ENCODE measurements around the gene MGAT4C. TPM values are rescaled to one million over a fixed set of nuclear protein-coding genes. Genes with fewer than 3 reads are reported as not detected.

The MGAT4C gene
- total RNA-seq, 1 experiment from 2014 or later = not detected

- ChIA-PET POLR2A (ENCODE audit: unreplicated experiment) (no interaction called here), CTCF (no interaction called here)
- no peak overlapping the region for H3K9ac ChIP-seq (ENCODE audit: low read length)
- TF ChIP-seq, protein P1, sequence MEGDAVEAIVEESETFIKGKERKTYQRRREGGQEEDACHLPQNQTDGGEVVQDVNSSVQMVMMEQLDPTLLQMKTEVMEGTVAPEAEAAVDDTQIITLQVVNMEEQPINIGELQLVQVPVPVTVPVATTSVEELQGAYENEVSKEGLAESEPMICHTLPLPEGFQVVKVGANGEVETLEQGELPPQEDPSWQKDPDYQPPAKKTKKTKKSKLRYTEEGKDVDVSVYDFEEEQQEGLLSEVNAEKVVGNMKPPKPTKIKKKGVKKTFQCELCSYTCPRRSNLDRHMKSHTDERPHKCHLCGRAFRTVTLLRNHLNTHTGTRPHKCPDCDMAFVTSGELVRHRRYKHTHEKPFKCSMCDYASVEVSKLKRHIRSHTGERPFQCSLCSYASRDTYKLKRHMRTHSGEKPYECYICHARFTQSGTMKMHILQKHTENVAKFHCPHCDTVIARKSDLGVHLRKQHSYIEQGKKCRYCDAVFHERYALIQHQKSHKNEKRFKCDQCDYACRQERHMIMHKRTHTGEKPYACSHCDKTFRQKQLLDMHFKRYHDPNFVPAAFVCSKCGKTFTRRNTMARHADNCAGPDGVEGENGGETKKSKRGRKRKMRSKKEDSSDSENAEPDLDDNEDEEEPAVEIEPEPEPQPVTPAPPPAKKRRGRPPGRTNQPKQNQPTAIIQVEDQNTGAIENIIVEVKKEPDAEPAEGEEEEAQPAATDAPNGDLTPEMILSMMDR (conservative IDR thresholded peaks at IDR 0.05; ENCODE audit: low read depth, low read length) = no peak
- TF ChIP-seq EZH2phosphoT487 (IDR thresholded peaks at IDR 0.05; ENCODE audit: borderline replicate concordance, low read length) (no peak), EZH2 (IDR thresholded peaks at IDR 0.05; ENCODE audit: low read length, unreplicated experiment) (no peak)
- H2AFZ ChIP-seq (ENCODE audit: low read length) = no peak overlapping the region
- no peaks in the 10 kb centered on the region for H3K36me3 ChIP-seq (ENCODE audit: low read depth, low read length)
- H3K9me3 ChIP-seq (ENCODE audit: low read length) = no peaks in the 10 kb centered on the region
- no peaks in the 10 kb centered on the region for H3K79me2 ChIP-seq (ENCODE audit: low read length)
- H3K4me2 ChIP-seq (ENCODE audit: low read length) = no peak overlapping the region
- H3F3A ChIP-seq (ENCODE audit: low read length, unreplicated experiment) = no peaks in the 10 kb centered on the region
- intact Hi-C loops (cut with micrococcal nuclease) = no loop called here
- no peaks in the 10 kb centered on the region for H4K20me1 ChIP-seq (ENCODE audit: low read length)
- H3K27me3 ChIP-seq (ENCODE audit: low read length) = no peaks in the 10 kb centered on the region
- BruUV-seq (replicated peaks) = no TSS peak
- no peaks in the 10 kb centered on the region for H3K9me2 ChIP-seq (replicated peaks; ENCODE audit: low read length)
- no peak overlapping the region for H3K27ac ChIP-seq (ENCODE audit: low read length)
- ATAC-seq = no peak
- DNase-seq = no peak
- no peak overlapping the region for H3K4me3 ChIP-seq (ENCODE audit: low read length)
- H3K4me1 ChIP-seq (ENCODE audit: insufficient read depth, low read length) = no peaks in the 10 kb centered on the region
Measured at GRCh38 chr12:86057092-86057845, 198.9 kb downstream of the MGAT4C start.

DNA sequence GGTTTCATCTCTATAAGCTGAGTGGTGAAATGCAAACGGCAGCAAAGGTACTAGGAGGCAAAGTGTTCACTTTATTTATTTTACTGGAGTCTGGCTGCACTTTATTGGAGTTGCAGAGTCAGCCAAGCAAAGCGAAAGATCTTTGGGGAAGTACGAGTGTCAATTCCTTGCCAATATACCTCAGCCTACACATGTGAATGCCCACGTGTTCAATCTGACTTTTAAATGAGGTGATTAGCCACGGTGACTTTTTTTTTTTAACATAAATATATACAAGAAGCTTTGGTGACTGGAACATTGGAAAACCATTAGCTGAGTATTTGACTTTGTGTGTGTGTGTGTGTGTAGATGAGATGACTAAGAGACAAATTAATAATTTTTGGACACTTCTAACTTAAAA is 203.3 kb downstream of the MGAT4C start:
- H3K27ac ChIP-seq (ENCODE audit: low read length) = no peak overlapping the region
- DNase-seq = no peak
- CTCF ChIA-PET = no interaction called here
- H3K27me3 ChIP-seq (ENCODE audit: low read length) = no peaks in the 10 kb centered on the region
- H3K79me2 ChIP-seq (ENCODE audit: low read length) = no peaks in the 10 kb centered on the region
- no TSS peak for BruUV-seq (replicated peaks)
- no peak for ATAC-seq
- H3K4me3 ChIP-seq (ENCODE audit: low read length) = no peak overlapping the region
- intact Hi-C loops (cut with micrococcal nuclease) = no loop called here
- H3K4me2 ChIP-seq (ENCODE audit: low read length) = no peak overlapping the region
- no peaks in the 10 kb centered on the region for H3K9me2 ChIP-seq (replicated peaks; ENCODE audit: low read length)
- H2AFZ ChIP-seq (ENCODE audit: low read length) = no peak overlapping the region
- H4K20me1 ChIP-seq (ENCODE audit: low read length) = no peaks in the 10 kb centered on the region
- no peak overlapping the region for H3K9ac ChIP-seq (ENCODE audit: low read length)
- no peaks in the 10 kb centered on the region for H3K9me3 ChIP-seq (ENCODE audit: low read length)
- H3F3A ChIP-seq (ENCODE audit: low read length, unreplicated experiment) = no peaks in the 10 kb centered on the region
- H3K4me1 ChIP-seq (ENCODE audit: insufficient read depth, low read length) = no peaks in the 10 kb centered on the region
- no peaks in the 10 kb centered on the region for H3K36me3 ChIP-seq (ENCODE audit: low read depth, low read length)
- no peak for TF ChIP-seq EZH2 (IDR thresholded peaks at IDR 0.05; ENCODE audit: low read length, unreplicated experiment)
- no peak for TF ChIP-seq EZH2phosphoT487 (IDR thresholded peaks at IDR 0.05; ENCODE audit: borderline replicate concordance, low read length)
- TF ChIP-seq, protein P1 (conservative IDR thresholded peaks at IDR 0.05; ENCODE audit: low read depth, low read length) = no peak
- POLR2A ChIA-PET (ENCODE audit: unreplicated experiment) = no interaction called here

DNA sequence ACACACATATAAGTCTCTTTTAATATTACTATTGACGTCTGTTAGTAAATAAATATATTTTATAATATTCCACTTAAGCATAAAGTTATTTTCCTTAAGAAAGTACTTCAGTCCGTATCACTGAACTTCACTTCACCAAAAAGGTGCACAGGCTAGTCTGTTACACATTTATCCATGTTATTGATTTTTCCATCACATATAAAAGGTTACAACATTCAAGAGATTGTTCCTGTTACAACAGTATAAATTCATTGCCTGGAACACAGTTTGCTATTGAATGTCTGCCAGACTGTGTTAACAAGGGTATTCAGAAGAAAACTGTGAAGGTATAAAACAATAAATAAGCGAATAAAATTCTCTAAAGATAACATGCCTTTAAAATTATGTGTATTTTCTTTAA is 206.2 kb downstream of the MGAT4C start:
- Histone ChIP-seq H3K36me3 (ENCODE audit: low read depth, low read length) (no peaks in the 10 kb centered on the region), H3K9me2 (replicated peaks; ENCODE audit: low read length) (no peaks in the 10 kb centered on the region), H4K20me1 (ENCODE audit: low read length) (no peaks in the 10 kb centered on the region), H3K27me3 (ENCODE audit: low read length) (no peaks in the 10 kb centered on the region), H3F3A (ENCODE audit: low read length, unreplicated experiment) (no peaks in the 10 kb centered on the region), H3K4me3 (ENCODE audit: low read length) (no peak overlapping the region), H3K27ac (ENCODE audit: low read length) (no peak overlapping the region), H3K4me2 (ENCODE audit: low read length) (no peak overlapping the region), H2AFZ (ENCODE audit: low read length) (no peak overlapping the region), H3K4me1 (ENCODE audit: insufficient read depth, low read length) (no peaks in the 10 kb centered on the region), H3K79me2 (ENCODE audit: low read length) (no peaks in the 10 kb centered on the region), H3K9ac (ENCODE audit: low read length) (no peak overlapping the region), H3K9me3 (ENCODE audit: low read length) (no peaks in the 10 kb centered on the region)
- CTCF ChIA-PET = no interaction called here
- ATAC-seq = no peak
- DNase-seq = no peak
- intact Hi-C loops (cut with micrococcal nuclease) = no loop called here
- TF ChIP-seq EZH2 (IDR thresholded peaks at IDR 0.05; ENCODE audit: low read length, unreplicated experiment) = no peak
- TF ChIP-seq, protein P1 (conservative IDR thresholded peaks at IDR 0.05; ENCODE audit: low read depth, low read length) = no peak
- no peak for TF ChIP-seq EZH2phosphoT487 (IDR thresholded peaks at IDR 0.05; ENCODE audit: borderline replicate concordance, low read length)
- POLR2A ChIA-PET (ENCODE audit: unreplicated experiment) = no interaction called here
- BruUV-seq (replicated peaks) = no TSS peak

Data from PC-3 (cell line).